ENCODE data around the gene NR2E1. TPM values are rescaled to one million over a fixed set of nuclear protein-coding genes. Genes with fewer than 3 reads are reported as not detected.
A peak's percentile ranks its signal among the peaks of the same experiment; 100 is the strongest.

Gene NR2E1
- total RNA-seq, 6 donors from 2014 or later = not detected

DNA sequence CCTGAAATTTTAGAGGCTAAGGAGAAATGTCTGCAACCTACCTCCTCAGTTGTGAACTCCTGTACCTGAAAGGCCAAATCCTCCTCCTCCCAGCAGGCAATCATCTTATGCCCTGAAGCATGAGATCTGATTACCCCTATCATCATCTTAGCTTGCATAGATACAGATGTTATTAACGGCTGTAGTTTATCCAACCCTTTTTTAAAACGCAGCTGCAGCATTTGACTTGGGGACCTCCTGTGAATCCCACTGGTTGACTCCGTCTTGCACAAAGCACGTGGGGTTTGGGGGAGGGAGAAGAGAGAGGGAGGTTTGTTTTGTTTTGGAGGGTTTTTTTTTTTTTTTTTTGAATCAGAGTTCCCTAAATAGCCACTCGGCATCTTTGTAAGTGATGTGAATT is 5.8 kb upstream of the NR2E1 start:
- Histone ChIP-seq H3K9me3 (no peaks in the 10 kb centered on the region), H3K36me3 (no peaks in the 10 kb centered on the region), H3K27ac (no peak overlapping the region), H3K4me1 (peaks cover 18 to 28% (median 21%) of the 10 kb centered on the region in 4 donors), H3K27me3 (peaks cover 6 to 89% (median 42%) of the 10 kb centered on the region in 4 donors), H3K4me3 (no peak overlapping the region)
- DNase-seq (no peak), ATAC-seq (ENCODE audit: low FRiP score in 2 of 2) (no peak)
- TF ChIP-seq CTCF (IDR thresholded peaks at IDR 0.05) = no peak
- no peak for TF ChIP-seq POLR2AphosphoS5 (IDR thresholded peaks at IDR 0.05)
- TF ChIP-seq EP300 (IDR thresholded peaks at IDR 0.05) = no peak
- 14 to 24% methylated on average over 5 of the region's 5 CpGs for WGBS, 2 donors

DNA sequence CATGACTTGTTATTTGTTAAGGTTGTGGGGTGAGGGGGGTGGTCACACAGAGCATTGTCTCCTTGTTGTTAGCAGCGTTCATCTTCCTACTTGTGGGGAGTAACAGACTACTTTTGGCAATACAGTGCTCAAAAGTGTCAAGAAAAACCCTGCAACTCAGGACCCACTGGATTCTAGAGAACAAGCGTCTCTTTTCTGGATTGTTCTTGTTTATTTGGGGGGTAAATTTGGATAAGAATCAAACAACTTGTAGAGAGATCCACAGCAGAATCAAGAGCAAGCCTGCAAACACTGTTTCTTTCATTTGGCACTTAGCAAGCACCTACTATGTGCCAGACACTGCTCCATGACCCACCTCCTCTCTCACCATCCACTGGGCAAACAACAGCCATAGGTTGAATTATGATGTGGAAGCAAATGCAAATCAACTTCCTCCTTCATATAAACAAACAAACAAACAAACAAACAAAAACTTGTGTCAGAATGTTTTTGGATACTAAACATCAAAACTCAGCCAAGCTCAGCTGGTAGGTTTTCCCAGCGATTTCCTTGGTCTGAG is 4.0 kb upstream of the NR2E1 start:
- no peak overlapping the region for H3K4me3 ChIP-seq
- ATAC-seq (ENCODE audit: low FRiP score in 2 of 2) (no peak), DNase-seq (no peak)
- peaks cover 6 to 94% (median 54%) of the 10 kb centered on the region in 4 donors for H3K27me3 ChIP-seq
- no peaks in the 10 kb centered on the region for H3K36me3 ChIP-seq
- TF ChIP-seq POLR2A (IDR thresholded peaks at IDR 0.05) (no peak), CTCF (IDR thresholded peaks at IDR 0.05) (no peak), POLR2AphosphoS5 (IDR thresholded peaks at IDR 0.05) (no peak), EP300 (IDR thresholded peaks at IDR 0.05) (no peak)
- WGBS, 2 donors = 2 to 7% methylated on average over 3 of the region's 3 CpGs
- H3K4me1 ChIP-seq = peaks cover 36 to 43% (median 38%) of the 10 kb centered on the region in 4 donors
- H3K9me3 ChIP-seq = no peaks in the 10 kb centered on the region
- H3K27ac ChIP-seq = no peak overlapping the region

DNA sequence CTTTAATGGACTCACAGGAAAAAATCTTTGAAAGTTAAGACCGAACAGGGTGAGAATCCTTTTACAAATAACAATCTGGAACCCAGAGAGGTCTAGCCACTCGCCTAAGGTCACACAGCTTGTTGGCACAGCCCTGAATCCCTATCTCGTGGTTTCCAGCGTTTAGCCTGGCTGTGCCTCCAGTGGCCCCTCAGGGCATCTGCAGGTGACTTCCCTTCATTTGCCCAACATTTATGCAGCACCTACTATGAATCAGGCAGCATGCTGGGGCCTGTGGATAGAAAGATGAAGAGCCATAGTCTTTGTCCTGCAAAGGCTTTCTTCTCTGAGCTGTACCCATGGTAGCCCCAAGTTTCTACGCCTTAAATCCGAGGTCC is 2.6 kb upstream of the NR2E1 start:
- H3K36me3 ChIP-seq = no peaks in the 10 kb centered on the region
- H3K4me3 ChIP-seq = no peak overlapping the region
- no peak for DNase-seq
- H3K9me3 ChIP-seq = no peaks in the 10 kb centered on the region
- 5 to 8% methylated on average over 4 to 6 of the region's 6 CpGs for WGBS, 2 donors
- TF ChIP-seq POLR2A (IDR thresholded peaks at IDR 0.05) = no peak
- TF ChIP-seq CTCF (IDR thresholded peaks at IDR 0.05) = no peak
- no peak for TF ChIP-seq EP300 (IDR thresholded peaks at IDR 0.05)
- TF ChIP-seq POLR2AphosphoS5 (IDR thresholded peaks at IDR 0.05) = no peak
- H3K4me1 ChIP-seq = peaks cover 36 to 43% (median 39%) of the 10 kb centered on the region in 4 donors
- no peak for ATAC-seq (ENCODE audit: low FRiP score in 2 of 2)
- H3K27ac ChIP-seq = no peak overlapping the region
- peaks cover 3 to 94% (median 52%) of the 10 kb centered on the region in 4 donors for H3K27me3 ChIP-seq

- DNase-seq = peak in 1 of 2 donors; percentile 27
- no peaks in the 10 kb centered on the region for H3K9me3 ChIP-seq
- no peak overlapping the region for H3K4me3 ChIP-seq
- H3K27me3 ChIP-seq = peaks cover 3 to 94% (median 54%) of the 10 kb centered on the region in 4 donors
- no peaks in the 10 kb centered on the region for H3K36me3 ChIP-seq
- H3K4me1 ChIP-seq = peaks cover 42 to 50% (median 44%) of the 10 kb centered on the region in 4 donors
- no peak overlapping the region for H3K27ac ChIP-seq
- ATAC-seq (ENCODE audit: low FRiP score in 2 of 2) = no peak
- TF ChIP-seq CTCF (IDR thresholded peaks at IDR 0.05) (no peak), POLR2AphosphoS5 (IDR thresholded peaks at IDR 0.05) (no peak), EP300 (IDR thresholded peaks at IDR 0.05) (no peak), POLR2A (IDR thresholded peaks at IDR 0.05) (no peak)
- WGBS, 2 donors = 9 to 13% methylated on average over 27 to 40 of the region's 41 CpGs
Observed at GRCh38 chr6:108163644-108164542, 1.9 kb upstream of the NR2E1 start.

Data from upper lobe of left lung (tissue), 6 donors.